ENCODE measurements around the gene LINGO3. TPM values are rescaled to one million over a fixed set of nuclear protein-coding genes. Genes with fewer than 3 reads are reported as not detected.

The LINGO3 gene
- total and polyA plus RNA-seq, 2 of the 4 experiments (the other 2 are of a cell fraction), result not detected

GRCh38 chr19:2338055-2338615, 30.2 kb upstream of the LINGO3 start:
- Histone ChIP-seq H4K8ac (ENCODE audit: low read depth in 2 of 2, low read length in 2 of 2) (no peak overlapping the region), H3K9ac (ENCODE audit: low read depth, low read length) (no peak overlapping the region), H4K20me1 (ENCODE audit: insufficient read depth, low read length) (peaks cover 23% of the 10 kb centered on the region), H3K27ac (ENCODE audit: insufficient read depth, low read length) (no peak overlapping the region), H2BK15ac (ENCODE audit: low read depth, low read length) (no peak overlapping the region), H2AFZ (replicated peaks; ENCODE audit: low read length, poor library complexity) (no peak overlapping the region), H3K56ac (ENCODE audit: extremely low read depth, insufficient read depth, low read length) (no peak overlapping the region), H2BK20ac (ENCODE audit: low read depth, low read length) (no peak overlapping the region), H3K23ac (ENCODE audit: low read depth, low read length) (no peak overlapping the region), H2AK5ac (ENCODE audit: low read depth, low read length) (no peak overlapping the region), H4K91ac (ENCODE audit: insufficient read depth, low read depth, low read length) (no peak overlapping the region), H3K4me1 (ENCODE audit: control insufficient read depth, insufficient read depth, low read length) (no peaks in the 10 kb centered on the region), H3K36me3 (ENCODE audit: control insufficient read depth, insufficient read depth, low read length) (peaks cover 19% of the 10 kb centered on the region), H4K5ac (ENCODE audit: low read depth, low read length) (no peak overlapping the region), H3K18ac (ENCODE audit: low read depth, low read length) (no peak overlapping the region), H3K79me1 (ENCODE audit: low read depth in 1 of 2, low read length in 2 of 2) (peaks cover 20 to 41% of the 10 kb centered on the region in 2 experiments), H3K9me1 (ENCODE audit: insufficient read depth, low read length) (peaks cover 13% of the 10 kb centered on the region), H3K4me2 (ENCODE audit: low read depth, low read length) (no peak overlapping the region), H3K27me3 (ENCODE audit: control insufficient read depth, insufficient read depth, low read length) (no peaks in the 10 kb centered on the region), H2BK120ac (ENCODE audit: low read depth, low read length) (no peak overlapping the region), H3K14ac (replicated peaks; ENCODE audit: low read depth, low read length) (no peak overlapping the region), H3K9me3 (ENCODE audit: control insufficient read depth, insufficient read depth, low read length) (no peaks in the 10 kb centered on the region), H2BK5ac (ENCODE audit: low read depth, low read length, poor library complexity, severe bottlenecking) (no peak overlapping the region), H3K4me3 (ENCODE audit: insufficient read depth, low read depth, low read length) (no peak overlapping the region), H2AK9ac (replicated peaks; ENCODE audit: low read depth, low read length, poor library complexity) (no peak overlapping the region), H3K4ac (ENCODE audit: low read depth, low read length) (no peak overlapping the region)
- TF ChIP-seq RCOR1 (IDR thresholded peaks at IDR 0.05; ENCODE audit: insufficient replicate concordance, low read length) (no peak), FOS (IDR thresholded peaks at IDR 0.05; ENCODE audit: low read depth, low read length) (no peak), MAFK (IDR thresholded peaks at IDR 0.05; ENCODE audit: low read depth, low read length) (no peak), ELK1 (IDR thresholded peaks at IDR 0.05; ENCODE audit: borderline replicate concordance, low read depth, low read length) (no peak), CHD1 (IDR thresholded peaks at IDR 0.05; ENCODE audit: low read depth, low read length) (no peak), POLR2A (IDR thresholded peaks at IDR 0.05; ENCODE audit: low read depth, low read length) (no peak), MXI1 (IDR thresholded peaks at IDR 0.05; ENCODE audit: borderline replicate concordance, low read depth, low read length) (no peak), USF2 (IDR thresholded peaks at IDR 0.05; ENCODE audit: low read depth, low read length) (no peak), CEBPB (IDR thresholded peaks at IDR 0.05; ENCODE audit: low read depth, low read length) (no peak), RAD21 (IDR thresholded peaks at IDR 0.05; ENCODE audit: low read length) (no peak), SMC3 (IDR thresholded peaks at IDR 0.05; ENCODE audit: low read depth, low read length) (no peak), CTCF (conservative IDR thresholded peaks at IDR 0.05; ENCODE audit: low read depth, low read length) (no peak), RFX5 (IDR thresholded peaks at IDR 0.05; ENCODE audit: low read depth, low read length) (no peak), MAZ (IDR thresholded peaks at IDR 0.05; ENCODE audit: borderline replicate concordance, low read depth, low read length) (no peak)
- 98% methylated on average over 14 of the region's 21 CpGs; no CpG with 5 or more reads in 1 of the 2 experiments for WGBS, 2 experiments (ENCODE audit: extremely low coverage in 2 of 2, insufficient read length in 1 of 2)
- intact Hi-C loops (cut with micrococcal nuclease) (no loop called here), dilution Hi-C loops (cut with HindIII; ENCODE audit: low sequenced_read_pairs, unreplicated experiment) (no loop called here), in situ Hi-C loops (cut with MboI; ENCODE audit: low sequenced_read_pairs) (no loop called here)
- DNase-seq (no peak), ATAC-seq (ENCODE audit: low read depth) (no peak)
- BruUV-seq (replicated peaks), result no TSS peak
- POLR2A ChIA-PET (ENCODE audit: unreplicated experiment), result no interaction called here
- CTCF ChIA-PET, result no interaction called here
